ENCODE measurements around the gene CTNNA3. TPM values are rescaled to one million over a fixed set of nuclear protein-coding genes. Genes with fewer than 3 reads are reported as not detected.

Gene CTNNA3
- total and polyA plus RNA-seq, 2 of the 4 experiments (the other 2 are of a cell fraction), result 0.19 to 0.90 TPM

GRCh38 chr10:67622511-67622910 is 73.5 kb downstream of the CTNNA3 start:
- Histone ChIP-seq H3K4me1 (ENCODE audit: control insufficient read depth, insufficient read depth, low read length) (no peaks in the 10 kb centered on the region), H3K4me3 (ENCODE audit: insufficient read depth, low read depth, low read length) (no peak overlapping the region), H3K27me3 (ENCODE audit: control insufficient read depth, insufficient read depth, low read length) (no peaks in the 10 kb centered on the region), H3K56ac (ENCODE audit: extremely low read depth, insufficient read depth, low read length) (no peak overlapping the region), H3K9ac (ENCODE audit: low read depth, low read length) (no peak overlapping the region), H3K27ac (ENCODE audit: insufficient read depth, low read length) (no peak overlapping the region), H3K9me1 (ENCODE audit: insufficient read depth, low read length) (no peaks in the 10 kb centered on the region), H3K4me2 (ENCODE audit: low read depth, low read length) (no peak overlapping the region), H3K9me3 (ENCODE audit: control insufficient read depth, insufficient read depth, low read length) (peaks cover 2% of the 10 kb centered on the region; the same call in 1 of the 2 replicates), H3K79me1 (ENCODE audit: low read depth in 1 of 2, low read length in 2 of 2) (no peaks in the 10 kb centered on the region), H3K23ac (ENCODE audit: low read depth, low read length) (no peak overlapping the region), H3K4ac (ENCODE audit: low read depth, low read length) (no peak overlapping the region), H2BK5ac (ENCODE audit: low read depth, low read length, poor library complexity, severe bottlenecking) (no peak overlapping the region), H4K91ac (ENCODE audit: insufficient read depth, low read depth, low read length) (no peak overlapping the region), H2BK20ac (ENCODE audit: low read depth, low read length) (no peak overlapping the region), H2AK5ac (ENCODE audit: low read depth, low read length) (no peak overlapping the region), H2AFZ (replicated peaks; ENCODE audit: low read length, poor library complexity) (no peak overlapping the region), H3K14ac (replicated peaks; ENCODE audit: low read depth, low read length) (no peak overlapping the region), H4K5ac (ENCODE audit: low read depth, low read length) (no peak overlapping the region), H4K20me1 (ENCODE audit: insufficient read depth, low read length) (no peaks in the 10 kb centered on the region), H2BK15ac (ENCODE audit: low read depth, low read length) (no peak overlapping the region), H2AK9ac (replicated peaks; ENCODE audit: low read depth, low read length, poor library complexity) (no peak overlapping the region), H4K8ac (ENCODE audit: low read depth in 2 of 2, low read length in 2 of 2) (no peak overlapping the region), H2BK120ac (ENCODE audit: low read depth, low read length) (no peak overlapping the region), H3K36me3 (ENCODE audit: control insufficient read depth, insufficient read depth, low read length) (no peaks in the 10 kb centered on the region), H3K18ac (ENCODE audit: low read depth, low read length) (no peak overlapping the region)
- ATAC-seq (ENCODE audit: low read depth) (no peak), DNase-seq (no peak)
- intact Hi-C loops (cut with micrococcal nuclease), result no loop called here
- ChIA-PET CTCF (no interaction called here), POLR2A (ENCODE audit: unreplicated experiment) (no interaction called here)
- no CpG with 5 or more reads among the region's 1 CpG for WGBS, 2 experiments (ENCODE audit: extremely low coverage in 2 of 2, insufficient read length in 1 of 2)
- in situ Hi-C loops (cut with MboI; ENCODE audit: low sequenced_read_pairs), result no loop called here
- dilution Hi-C loops (cut with HindIII; ENCODE audit: low sequenced_read_pairs, unreplicated experiment), result no loop called here
- BruUV-seq (replicated peaks), result no TSS peak
- no peak for TF ChIP-seq NFE2L2 (IDR thresholded peaks at IDR 0.05; ENCODE audit: low read depth, low read length)
- TF ChIP-seq CEBPB (IDR thresholded peaks at IDR 0.05; ENCODE audit: low read depth, low read length), result no peak
- TF ChIP-seq RFX5 (IDR thresholded peaks at IDR 0.05; ENCODE audit: low read depth, low read length), result no peak
- TF ChIP-seq RCOR1 (IDR thresholded peaks at IDR 0.05; ENCODE audit: insufficient replicate concordance, low read length), result no peak
- no peak for TF ChIP-seq ELK1 (IDR thresholded peaks at IDR 0.05; ENCODE audit: borderline replicate concordance, low read depth, low read length)
- no peak for TF ChIP-seq SMC3 (IDR thresholded peaks at IDR 0.05; ENCODE audit: low read depth, low read length)
- no peak for TF ChIP-seq FOS (IDR thresholded peaks at IDR 0.05; ENCODE audit: low read depth, low read length)
- TF ChIP-seq MAZ (IDR thresholded peaks at IDR 0.05; ENCODE audit: borderline replicate concordance, low read depth, low read length), result no peak
- no peak for TF ChIP-seq POLR2A (IDR thresholded peaks at IDR 0.05; ENCODE audit: low read depth, low read length)
- no peak for TF ChIP-seq BHLHE40 (IDR thresholded peaks at IDR 0.05; ENCODE audit: low read depth, low read length)
- TF ChIP-seq CTCF (conservative IDR thresholded peaks at IDR 0.05; ENCODE audit: low read depth, low read length), result no peak
- no peak for TF ChIP-seq CHD1 (IDR thresholded peaks at IDR 0.05; ENCODE audit: low read depth, low read length)
- TF ChIP-seq USF2 (IDR thresholded peaks at IDR 0.05; ENCODE audit: low read depth, low read length), result no peak
- no peak for TF ChIP-seq MXI1 (IDR thresholded peaks at IDR 0.05; ENCODE audit: borderline replicate concordance, low read depth, low read length)
- no peak for TF ChIP-seq MAFK (IDR thresholded peaks at IDR 0.05; ENCODE audit: low read depth, low read length)
- no peak for TF ChIP-seq RAD21 (IDR thresholded peaks at IDR 0.05; ENCODE audit: low read length)
